HepG2 (cell line): ENCODE results near the gene SLC51B. TPM values are rescaled to one million over a fixed set of nuclear protein-coding genes. Genes with fewer than 3 reads are reported as not detected.

Experiments used
- ATAC-seq: fragments of 200-7000 bp; cut with Tn5 transposase; 3 replicates; pipeline ENCODE4 v1.9.1; 2020; ENCODE audit warnings: mild to moderate bottlenecking, moderate library complexity
- BruUV-seq: library from RNA; stranded (reverse); fragments of 400-500 nt; replicated peaks from 2 replicates; lab custom pipeline; 2021; lab: Mats Ljungman, UMichigan
- CTCF ChIA-PET: fragments of 300-600 bp; formaldehyde crosslinking; extraction: SDS; loops from one replicate; lab custom pipeline; 2021; ENCODE audit warnings: low total read pairs, inconsistent platforms, low intra/inter-chr PET ratio; lab: Yijun Ruan, JAX
- POLR2A ChIA-PET: fragments of 350-600 bp; sonication (Branson Sonifier 250); formaldehyde crosslinking; loops from one replicate; lab custom pipeline; 2020; ENCODE audit warnings: antibody characterized with exemption, inconsistent platforms; lab: Yijun Ruan, JAX
- DNase-seq: peaks from one replicate; pipeline ENCODE4 v3.0.0-alpha.2; 2015; ENCODE audit warnings: low spot score
- FAIRE-seq: peaks from 3 replicates; lab custom pipeline; 2011; peaks lifted over from hg19 to GRCh38; lab: Jason Lieb, UNC
- H2AFZ ChIP-seq: one replicate; pipeline ENCODE4 v1.6.1; 2011; ENCODE audit warnings: low read length, inconsistent platforms
- H3K27ac ChIP-seq: fragments of 300-600 bp; 3 replicates; pipeline ENCODE4 v1.8.0; 2011; ENCODE audit warnings: mixed run types, mild to moderate bottlenecking, mixed read lengths, low read length, inconsistent platforms; ENCODE audit not compliant: insufficient read depth; ENCODE audit errors: extremely low read length
- H3K27me3 ChIP-seq, 2 experiments: fragments of 200-600 bp in 1 of 2; 2 replicates in 1 of 2; 3 replicates in 1 of 2; pipeline versions ENCODE4 v1.6.0 to v1.8.0; 2011; ENCODE audit warnings: low read length in 2 of 2, mild to moderate bottlenecking in 2 of 2, moderate library complexity in 2 of 2, inconsistent platforms in 1 of 2; ENCODE audit not compliant: insufficient read depth in 2 of 2, control insufficient read depth in 1 of 2
- H3K36me3 ChIP-seq, 2 experiments: fragments of 200-600 bp in 1 of 2; replicated peaks in 1 of 2; 2 replicates in 1 of 2; 3 replicates in 1 of 2; pipeline versions ENCODE4 v1.5.1 to v1.8.0; 2011; ENCODE audit warnings: low read length in 2 of 2, inconsistent platforms in 1 of 2; ENCODE audit not compliant: insufficient read depth in 2 of 2, control insufficient read depth in 1 of 2
- H3K4me1 ChIP-seq: 2 replicates; pipeline ENCODE4 v1.5.1; 2012; ENCODE audit warnings: low read length, inconsistent platforms; ENCODE audit not compliant: insufficient read depth
- H3K4me2 ChIP-seq: 2 replicates; pipeline ENCODE4 v1.6.0; 2011; ENCODE audit warnings: low read depth, low read length, inconsistent platforms
- H3K4me3 ChIP-seq, 3 experiments: fragments of 200-600 bp in 1 of 3; sonication (generic), shearing (Covaris generic) in 1 of 3; replicated peaks in 1 of 3; 2 replicates each; pipeline ENCODE4 v1.5.1; 2011 to 2016; ENCODE audit warnings: low read length in 3 of 3, inconsistent platforms in 2 of 3, low read depth in 2 of 3, mild to moderate bottlenecking in 2 of 3, control low read depth in 1 of 3, mixed read lengths in 1 of 3; ENCODE audit not compliant: insufficient read depth in 1 of 3
- H3K79me2 ChIP-seq: one replicate; pipeline ENCODE4 v1.6.1; 2011; ENCODE audit warnings: low read length, inconsistent platforms; ENCODE audit not compliant: insufficient read depth
- H3K9ac ChIP-seq: 2 replicates; pipeline ENCODE4 v1.6.0; 2011; ENCODE audit warnings: mild to moderate bottlenecking, low read depth, low read length, inconsistent platforms; ENCODE audit not compliant: insufficient read depth
- H3K9me3 ChIP-seq: 2 replicates; pipeline ENCODE4 v1.5.1; 2012; ENCODE audit warnings: mild to moderate bottlenecking, low read length
- H4K20me1 ChIP-seq: 2 replicates; pipeline ENCODE4 v1.6.0; 2011; ENCODE audit warnings: inconsistent platforms, mild to moderate bottlenecking, low read length, moderate library complexity; ENCODE audit not compliant: insufficient read depth
- HIVEP1 ChIP-seq: sonication (generic); formaldehyde crosslinking; IDR thresholded peaks from 2 replicates; pipeline ENCODE4 v1.4.0; 2020; ENCODE audit warnings: mild to moderate bottlenecking, missing genetic modification reagents
- HNRNPH1 ChIP-seq: fragments of 200-400 bp; formaldehyde crosslinking; optimal IDR thresholded peaks from 2 replicates; pipeline ENCODE3; 2017; ENCODE audit warnings: mild to moderate bottlenecking, low read depth, low read length
- KMT2B ChIP-seq: IDR thresholded peaks from 2 replicates; pipeline ENCODE4 v1.6.1; 2016; ENCODE audit warnings: missing genetic modification reagents, missing compliant biosample characterization
- NFKBIZ ChIP-seq: IDR thresholded peaks from 2 replicates; pipeline ENCODE4 v1.6.1; 2018; ENCODE audit warnings: missing genetic modification reagents, missing compliant biosample characterization
- POLR2AphosphoS5 ChIP-seq: IDR thresholded peaks from 2 replicates; pipeline ENCODE4 v1.6.1; 2012; ENCODE audit warnings: low read depth, low read length
- PTBP1 ChIP-seq: fragments of 200-400 bp; formaldehyde crosslinking; IDR thresholded peaks from 2 replicates; pipeline ENCODE4 v1.6.1; 2018; ENCODE audit warnings: low read length, low read depth; ENCODE audit not compliant: poor library complexity, severe bottlenecking
- ZMYM3 ChIP-seq: sonication (generic); formaldehyde crosslinking; IDR thresholded peaks from 2 replicates; pipeline ENCODE4 v1.5.1; 2020; ENCODE audit warnings: mild to moderate bottlenecking, missing genetic modification reagents
- ZNF629 ChIP-seq: sonication (generic); formaldehyde crosslinking; conservative IDR thresholded peaks from 2 replicates; pipeline ENCODE4 v1.5.0; 2020; ENCODE audit warnings: missing genetic modification reagents
- ZNF674 ChIP-seq: sonication (generic); formaldehyde crosslinking; IDR thresholded peaks from 2 replicates; pipeline ENCODE4 v1.5.0; 2020; ENCODE audit warnings: low read depth, mild to moderate bottlenecking, missing genetic modification reagents
- ZNF768 ChIP-seq: sonication (generic); formaldehyde crosslinking; IDR thresholded peaks from 2 replicates; pipeline ENCODE4 v1.4.0; 2020; ENCODE audit warnings: missing genetic modification reagents
- WGBS: methylation state at CpG from one replicate; pipeline ENCODE4 v1.1.6; 2017; ENCODE audit warnings: low lambda C conversion rate; 5-methylcytosine and 5-hydroxymethylcytosine counted together
- in situ Hi-C: cut with HindIII; loops from 2 replicates; pipeline ENCODE4 v1.10.0; 2017; ENCODE audit warnings: low pct_unique_long_range_greater_than_20kb; ENCODE audit not compliant: extremely low pct_ligation_motif_present
- intact Hi-C: fragments of 100-400 bp; cut with micrococcal nuclease; formaldehyde crosslinking; loops from one replicate; pipeline ENCODE4 v1.10.0; 2022; ENCODE audit not compliant: unreplicated experiment
- polyA plus RNA-seq, 8 experiments: library from polyadenylated mRNA; depleted of rRNA in 3 of 8; stranded (reverse) in 7 of 8; unstranded in 1 of 8; fragments of >200 nt; fragmentation: Illumina TruSeq in 4 of 8; extraction: Trizol in 4 of 8; gene quantifications; 2 replicates each; pipeline versions ENCODE4 v1.2.1 to v1.2.3, GENCODE V29; 2011 to 2016; ENCODE audit warnings: low read depth in 4 of 8, missing spikeins in 1 of 8, mixed read lengths in 1 of 8; ENCODE audit not compliant: insufficient read depth in 1 of 8
- total RNA-seq, 5 experiments: library from RNA; depleted of rRNA; stranded (reverse); fragments of >200 nt; fragmentation: Illumina TruSeq; extraction: Trizol; gene quantifications; 2 replicates each; pipeline ENCODE4 v1.2.3, GENCODE V29; 2016; ENCODE audit warnings: low read depth in 1 of 5

Gene SLC51B
- total and polyA plus RNA-seq, 2 of the 13 experiments (the other 11 are each of a cell fraction or from before 2014, with no cell fraction given), result 14.9 to 17.1 TPM

DNA sequence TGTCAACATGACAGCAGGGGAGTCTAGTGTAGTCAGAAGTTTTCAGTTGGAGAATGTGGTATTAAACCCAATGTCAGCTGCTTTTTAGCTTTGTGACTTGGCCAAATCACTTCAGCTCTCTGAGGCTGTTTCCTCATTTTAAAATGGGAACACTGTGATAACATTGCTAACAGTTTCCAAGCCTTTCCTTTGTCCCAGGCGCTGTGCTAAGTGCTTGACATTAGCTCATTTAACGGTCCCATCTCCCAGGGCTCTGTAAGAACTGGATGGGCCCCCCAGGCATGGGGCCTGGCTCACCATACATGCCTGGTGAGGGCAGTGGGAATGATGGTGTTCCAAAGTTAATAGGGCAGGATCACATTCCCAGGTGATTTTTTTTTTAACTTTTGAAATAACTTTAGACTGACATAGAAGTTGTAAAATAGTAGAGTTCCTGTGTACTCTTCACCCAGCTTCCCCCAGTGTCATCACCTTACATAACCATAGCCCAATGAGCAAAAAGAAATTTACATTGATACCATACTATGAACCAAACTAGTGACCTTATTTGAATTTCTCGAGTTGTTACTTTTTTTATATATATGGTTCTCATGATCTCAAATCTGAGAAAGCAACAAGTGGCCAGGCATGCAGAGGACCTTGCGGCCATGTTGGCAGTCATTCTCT lies 14.9 kb downstream of the SLC51B start:
- POLR2A ChIA-PET, result no interaction called here
- intact Hi-C loops, result loop anchor here (10.0 kb wide), 1 partner anchor 235 kb away; the partner anchor contains the start of gene RNU5A-1

DNA sequence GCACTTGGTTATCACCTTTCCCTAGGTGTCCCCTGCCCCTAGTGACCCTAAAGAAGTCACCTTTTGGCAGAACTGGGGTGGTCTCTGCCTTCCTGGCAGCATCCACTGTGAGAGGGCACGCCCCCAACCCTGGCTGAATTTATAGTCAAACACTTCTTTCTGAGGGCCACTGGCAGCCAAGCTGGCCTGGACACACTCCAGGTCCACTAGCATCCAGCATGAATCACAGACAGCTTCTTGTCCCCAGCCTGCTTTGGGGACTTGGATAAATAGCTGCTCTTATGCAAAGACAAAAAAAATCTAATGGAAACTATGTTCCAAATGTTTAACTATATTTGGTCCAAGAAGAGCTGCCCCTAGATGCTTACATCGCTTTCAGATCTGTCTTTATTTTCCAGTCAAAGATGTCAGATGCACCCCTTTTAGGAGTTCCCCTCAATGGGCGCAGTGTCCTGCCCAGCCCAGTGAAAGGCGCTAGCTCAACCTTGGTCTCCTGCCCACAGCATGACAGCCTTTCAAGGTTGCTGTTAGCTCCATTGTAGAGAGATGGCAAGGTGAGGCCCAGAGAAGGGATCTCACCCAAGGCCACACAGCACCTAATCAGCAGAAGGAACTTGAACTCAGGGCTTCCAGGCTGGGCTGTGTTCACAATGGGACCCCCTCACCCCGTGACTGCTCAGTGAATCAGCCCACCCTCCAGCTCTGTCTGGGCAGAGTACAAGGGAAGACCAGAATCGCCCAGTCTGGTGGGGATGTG lies 15.6 kb downstream of the SLC51B start:
- Histone ChIP-seq H3K9me3 (no peaks in the 10 kb centered on the region), H3K9ac (no peak overlapping the region), H4K20me1 (no peaks in the 10 kb centered on the region), H3K36me3 (no peaks in the 10 kb centered on the region), H3K4me1 (peaks cover 84% of the 10 kb centered on the region), H3K79me2 (no peaks in the 10 kb centered on the region), H3K4me2 (no peak overlapping the region), H3K4me3 (no peak overlapping the region), H2AFZ (no peak overlapping the region), H3K27ac (no peak overlapping the region), H3K27me3 (peaks cover 0 to 15% of the 10 kb centered on the region in 2 experiments; a peak in 2 of 5 replicates)
- POLR2A ChIA-PET, result no interaction called here
- ATAC-seq (no peak), FAIRE-seq (no peak), DNase-seq (no peak)
- intact Hi-C loops (no loop called here), in situ Hi-C loops (no loop called here)
- no TSS peak for BruUV-seq
- CTCF ChIA-PET, result no interaction called here
- WGBS, result 73% methylated on average over 5 of the region's 6 CpGs
- TF ChIP-seq ZNF674 (CRISPR knock-in tag), result no peak
- TF ChIP-seq ZNF768 (CRISPR knock-in tag), result peak; percentile 85
- 0 out of 2 replicates have a peak, but pooled peaks have one; percentile 28 for TF ChIP-seq ZMYM3
- no peak for TF ChIP-seq PTBP1
- peak; percentile 75 for TF ChIP-seq ZNF629 (CRISPR knock-in tag)
- no peak for TF ChIP-seq KMT2B (CRISPR knock-in tag)
- TF ChIP-seq NFKBIZ (CRISPR knock-in tag), result no peak

More for the DNA sequence above, 14.9 kb downstream of the SLC51B start:
- H3K4me3 ChIP-seq, result no peak overlapping the region
- peaks cover 85% of the 10 kb centered on the region for H3K4me1 ChIP-seq
- H3K9me3 ChIP-seq, result no peaks in the 10 kb centered on the region
- no peak for DNase-seq
- H3K36me3 ChIP-seq, result no peaks in the 10 kb centered on the region
- CTCF ChIA-PET, result no interaction called here
- peaks cover 0 to 9% of the 10 kb centered on the region in 2 experiments; a peak in 1 of 5 replicates for H3K27me3 ChIP-seq
- FAIRE-seq, result no peak
- ATAC-seq, result no peak
- in situ Hi-C loops, result no loop called here
- H3K9ac ChIP-seq, result no peak overlapping the region
- TF ChIP-seq HNRNPH1 (no peak), HIVEP1 (CRISPR knock-in tag) (no peak), POLR2AphosphoS5 (no peak)
- 81% methylated on average over 4 of the region's 4 CpGs for WGBS
- BruUV-seq, result no TSS peak
- H2AFZ ChIP-seq, result no peak overlapping the region
- H4K20me1 ChIP-seq, result no peaks in the 10 kb centered on the region
- no peak overlapping the region for H3K27ac ChIP-seq
- no peaks in the 10 kb centered on the region for H3K79me2 ChIP-seq
- H3K4me2 ChIP-seq, result no peak overlapping the region
